HPDE6-E6E7 (cell line): Measurements from ENCODE around the gene PPEF1.
"Not testable (repeated sequence)": the region's sequence is repeated elsewhere in the genome, so short reads cannot be mapped to it uniquely, and the experiment has no call there.

Experiments used
- DNase-seq: peaks from one replicate; pipeline ENCODE4 v3.0.0; 2011; ENCODE audit warnings: missing footprints; ENCODE audit errors: extremely low spot score

The PPEF1 gene

GRCh38 chrX:18797141-18797540, 89.7 kb downstream of the PPEF1 start:
- no peak for DNase-seq

- no peak for DNase-seq
These were observed 92.5 kb downstream of the PPEF1 start for GRCh38 chrX:18799911-18800310.

- no peak for DNase-seq
These were observed 102.2 kb downstream of the PPEF1 start for GRCh38 chrX:18809641-18810040.

- no peak for DNase-seq
These were observed 103.0 kb downstream of the PPEF1 start for GRCh38 chrX:18810416-18810815.

GRCh38 chrX:18825375-18825774, 117.9 kb downstream of the PPEF1 start:
- no peak for DNase-seq

- no peak for DNase-seq
These were observed 121.5 kb downstream of the PPEF1 start for GRCh38 chrX:18828832-18829404.

GRCh38 chrX:18833071-18833731, 125.8 kb downstream of the PPEF1 start:
- no peak for DNase-seq

- DNase-seq: not testable (repeated sequence)
These were observed 140.5 kb downstream of the PPEF1 start for GRCh38 chrX:18847901-18848300.

- no peak for DNase-seq
These were observed 148.6 kb downstream of the PPEF1 start for GRCh38 chrX:18855919-18856644.

GRCh38 chrX:18856645-18856997, 149.2 kb downstream of the PPEF1 start:
- no peak for DNase-seq

GRCh38 chrX:18861511-18861910, 154.1 kb downstream of the PPEF1 start:
- DNase-seq: no peak

GRCh38 chrX:18864390-18864920, 157.0 kb downstream of the PPEF1 start:
- DNase-seq: no peak

GRCh38 chrX:18871161-18871890, 163.9 kb downstream of the PPEF1 start:
- no peak for DNase-seq

GRCh38 chrX:18871970-18872369, 164.5 kb downstream of the PPEF1 start:
- DNase-seq: no peak

GRCh38 chrX:18872621-18873020, 165.2 kb downstream of the PPEF1 start:
- no peak for DNase-seq

GRCh38 chrX:18873189-18873791, 165.8 kb downstream of the PPEF1 start:
- DNase-seq: peak; percentile 29

- no peak for DNase-seq
These were observed 166.4 kb downstream of the PPEF1 start for GRCh38 chrX:18873836-18874235.

- no peak for DNase-seq
These were observed 167.3 kb downstream of the PPEF1 start for GRCh38 chrX:18874560-18875255.

GRCh38 chrX:18875256-18875878, 167.9 kb downstream of the PPEF1 start:
- DNase-seq: no peak

GRCh38 chrX:18877469-18877868, 170.0 kb downstream of the PPEF1 start:
- DNase-seq: no peak
